ENCODE results near the gene SULT1A2. TPM values are rescaled to one million over a fixed set of nuclear protein-coding genes. Genes with fewer than 3 reads are reported as not detected.
"Not testable (repeated sequence)": the region's sequence is repeated elsewhere in the genome, so short reads cannot be mapped to it uniquely, and the experiment has no call there.

The SULT1A2 gene
- total RNA-seq, 2 experiments from 2014 or later, result 0.42 to 0.57 TPM

- Mint-ChIP-seq H3K36me3 (ENCODE audit: low read depth) (no peaks in the 10 kb centered on the region), H3K4me3 (no peak overlapping the region), H3K9me3 (ENCODE audit: insufficient read depth) (no peaks in the 10 kb centered on the region), H3K27me3 (ENCODE audit: low read depth) (no peaks in the 10 kb centered on the region), H3K27ac (no peak overlapping the region), H3K4me1 (ENCODE audit: low read depth) (no peaks in the 10 kb centered on the region)
- ChIA-PET POLR2A (no interaction called here), CTCF (interaction anchor here (0.6 to 0.7 kb wide), 2 partner anchors 9 to 21 kb away, joined by 3 read pairs; no protein-coding TSS in a partner anchor)
- DNase-seq, result no peak
- ATAC-seq, result no peak
Observed at GRCh38 chr16:28575446-28576109, 21.3 kb downstream of the SULT1A2 start.

- Mint-ChIP-seq H3K9me3 (ENCODE audit: insufficient read depth) (no peaks in the 10 kb centered on the region), H3K4me1 (ENCODE audit: low read depth) (no peaks in the 10 kb centered on the region), H3K27me3 (ENCODE audit: low read depth) (no peaks in the 10 kb centered on the region), H3K4me3 (no peak overlapping the region), H3K36me3 (ENCODE audit: low read depth) (no peaks in the 10 kb centered on the region), H3K27ac (no peak overlapping the region)
- DNase-seq (no peak), ATAC-seq (no peak)
- POLR2A ChIA-PET, result no interaction called here
- CTCF ChIA-PET, result interaction anchor here (0.7 kb wide), 1 partner anchor 8 kb away, joined by 3 read pairs; no protein-coding TSS in a partner anchor
Observed at GRCh38 chr16:28574925-28575324, 21.9 kb downstream of the SULT1A2 start.

- Mint-ChIP-seq H3K9me3 (ENCODE audit: insufficient read depth) (no peaks in the 10 kb centered on the region), H3K36me3 (ENCODE audit: low read depth) (no peaks in the 10 kb centered on the region), H3K27ac (no peak overlapping the region), H3K4me1 (ENCODE audit: low read depth) (no peaks in the 10 kb centered on the region), H3K4me3 (no peak overlapping the region), H3K27me3 (ENCODE audit: low read depth) (no peaks in the 10 kb centered on the region)
- ATAC-seq, result no peak
- CTCF ChIA-PET, result interaction anchor here (1.6 kb wide), 1 partner anchor 19 kb away, joined by 3 read pairs; no protein-coding TSS in a partner anchor
- DNase-seq, result no peak
- POLR2A ChIA-PET, result interaction anchor here (0.9 kb wide), 1 partner anchor 8 kb away, joined by 3 read pairs; no protein-coding TSS in a partner anchor
Observed at GRCh38 chr16:28573738-28574718, 22.8 kb downstream of the SULT1A2 start.

GRCh38 chr16:28572696-28573510, 23.9 kb downstream of the SULT1A2 start:
- H3K4me3 Mint-ChIP-seq, result no peak overlapping the region
- no peaks in the 10 kb centered on the region for H3K9me3 Mint-ChIP-seq (ENCODE audit: insufficient read depth)
- H3K27ac Mint-ChIP-seq, result no peak overlapping the region
- no peak for DNase-seq
- ChIA-PET POLR2A (interaction anchor here (0.9 kb wide), 1 partner anchor 9 kb away, joined by 3 read pairs; no protein-coding TSS in a partner anchor), CTCF (interaction anchor here (1.6 kb wide), 1 partner anchor 18 kb away, joined by 3 read pairs; no protein-coding TSS in a partner anchor)
- ATAC-seq, result no peak
- H3K27me3 Mint-ChIP-seq (ENCODE audit: low read depth), result no peaks in the 10 kb centered on the region
- H3K36me3 Mint-ChIP-seq (ENCODE audit: low read depth), result peaks cover 3% of the 10 kb centered on the region
- no peaks in the 10 kb centered on the region for H3K4me1 Mint-ChIP-seq (ENCODE audit: low read depth)

GRCh38 chr16:28569968-28570752, 26.7 kb downstream of the SULT1A2 start:
- Mint-ChIP-seq H3K27me3 (ENCODE audit: low read depth) (no peaks in the 10 kb centered on the region), H3K27ac (no peak overlapping the region), H3K36me3 (ENCODE audit: low read depth) (peaks cover 21% of the 10 kb centered on the region), H3K4me1 (ENCODE audit: low read depth) (no peaks in the 10 kb centered on the region), H3K4me3 (no peak overlapping the region), H3K9me3 (ENCODE audit: insufficient read depth) (peaks cover 4% of the 10 kb centered on the region)
- ATAC-seq (no peak), DNase-seq (no peak)
- POLR2A ChIA-PET, result no interaction called here
- CTCF ChIA-PET, result no interaction called here

- H3K4me1 Mint-ChIP-seq (ENCODE audit: low read depth), result no peaks in the 10 kb centered on the region
- DNase-seq (no peak), ATAC-seq (no peak)
- no peak overlapping the region for H3K27ac Mint-ChIP-seq
- H3K27me3 Mint-ChIP-seq (ENCODE audit: low read depth), result no peaks in the 10 kb centered on the region
- H3K36me3 Mint-ChIP-seq (ENCODE audit: low read depth), result peaks cover 25% of the 10 kb centered on the region
- ChIA-PET POLR2A (interaction anchor here (1.0 kb wide), 1 partner anchor 14 kb away, joined by 4 read pairs; no protein-coding TSS in a partner anchor), CTCF (interaction anchor here (0.9 kb wide), 1 partner anchor 327 kb away, joined by 3 read pairs; no protein-coding TSS in a partner anchor)
- H3K9me3 Mint-ChIP-seq (ENCODE audit: insufficient read depth), result peaks cover 4% of the 10 kb centered on the region
- no peak overlapping the region for H3K4me3 Mint-ChIP-seq
Observed at GRCh38 chr16:28569021-28569420, 27.8 kb downstream of the SULT1A2 start.

- Mint-ChIP-seq H3K27ac (no peak overlapping the region), H3K4me3 (no peak overlapping the region), H3K36me3 (ENCODE audit: low read depth) (peaks cover 25% of the 10 kb centered on the region), H3K4me1 (ENCODE audit: low read depth) (peaks cover 4% of the 10 kb centered on the region), H3K27me3 (ENCODE audit: low read depth) (no peaks in the 10 kb centered on the region), H3K9me3 (ENCODE audit: insufficient read depth) (peaks cover 4% of the 10 kb centered on the region)
- ChIA-PET CTCF (interaction anchor here (1.1 kb wide), 1 partner anchor 8 kb away, joined by 3 read pairs; no protein-coding TSS in a partner anchor), POLR2A (no interaction called here)
- ATAC-seq (no peak), DNase-seq (no peak)
Observed at GRCh38 chr16:28567292-28567691, 29.6 kb downstream of the SULT1A2 start.

GRCh38 chr16:28566233-28566925, 30.5 kb downstream of the SULT1A2 start:
- H3K4me3 Mint-ChIP-seq; POLR2A ChIA-PET; H3K9me3 Mint-ChIP-seq (ENCODE audit: insufficient read depth); H3K27ac Mint-ChIP-seq; ATAC-seq; H3K27me3 Mint-ChIP-seq (ENCODE audit: low read depth); DNase-seq; H3K4me1 Mint-ChIP-seq (ENCODE audit: low read depth): not testable (repeated sequence)
- CTCF ChIA-PET, result interaction anchor here (1.0 to 1.1 kb wide), 2 partner anchors 9 to 13 kb away, joined by 3 read pairs; partner anchors contain the start of gene SGF29
- peaks cover 25% of the 10 kb centered on the region for H3K36me3 Mint-ChIP-seq (ENCODE audit: low read depth)

- H3K9me3 Mint-ChIP-seq (ENCODE audit: insufficient read depth), result peaks cover 4% of the 10 kb centered on the region
- peaks cover 40% of the 10 kb centered on the region for H3K36me3 Mint-ChIP-seq (ENCODE audit: low read depth)
- ATAC-seq (no peak), DNase-seq (no peak)
- no peaks in the 10 kb centered on the region for H3K27me3 Mint-ChIP-seq (ENCODE audit: low read depth)
- ChIA-PET CTCF (no interaction called here), POLR2A (no interaction called here)
- H3K4me1 Mint-ChIP-seq (ENCODE audit: low read depth), result peaks cover 15% of the 10 kb centered on the region
- no peak overlapping the region for H3K4me3 Mint-ChIP-seq
- no peak overlapping the region for H3K27ac Mint-ChIP-seq
Observed at GRCh38 chr16:28563218-28563617, 33.6 kb downstream of the SULT1A2 start.

- ATAC-seq (no peak), DNase-seq (no peak)
- peaks cover 1% of the 10 kb centered on the region for H3K9me3 Mint-ChIP-seq (ENCODE audit: insufficient read depth)
- no peaks in the 10 kb centered on the region for H3K27me3 Mint-ChIP-seq (ENCODE audit: low read depth)
- no peak overlapping the region for H3K4me3 Mint-ChIP-seq
- peaks cover 39% of the 10 kb centered on the region for H3K36me3 Mint-ChIP-seq (ENCODE audit: low read depth)
- peaks cover 15% of the 10 kb centered on the region for H3K4me1 Mint-ChIP-seq (ENCODE audit: low read depth)
- ChIA-PET CTCF (no interaction called here), POLR2A (no interaction called here)
- no peak overlapping the region for H3K27ac Mint-ChIP-seq
Observed at GRCh38 chr16:28562199-28562598, 34.7 kb downstream of the SULT1A2 start.
